Activated gamma-delta T cell (primary cell): ENCODE measurements around the gene SLC17A4.
"Not testable (repeated sequence)": the region's sequence is repeated elsewhere in the genome, so short reads cannot be mapped to it uniquely, and the experiment has no call there.

Experiments used
- DNase-seq: peaks from one replicate; lab custom pipeline; 2025; lab: John Stamatoyannopoulos, UW
- total RNA-seq, 2 donors: gene quantifications; one replicate each; lab custom pipeline; 2026; lab: John Stamatoyannopoulos, UW

The SLC17A4 gene, protein sequence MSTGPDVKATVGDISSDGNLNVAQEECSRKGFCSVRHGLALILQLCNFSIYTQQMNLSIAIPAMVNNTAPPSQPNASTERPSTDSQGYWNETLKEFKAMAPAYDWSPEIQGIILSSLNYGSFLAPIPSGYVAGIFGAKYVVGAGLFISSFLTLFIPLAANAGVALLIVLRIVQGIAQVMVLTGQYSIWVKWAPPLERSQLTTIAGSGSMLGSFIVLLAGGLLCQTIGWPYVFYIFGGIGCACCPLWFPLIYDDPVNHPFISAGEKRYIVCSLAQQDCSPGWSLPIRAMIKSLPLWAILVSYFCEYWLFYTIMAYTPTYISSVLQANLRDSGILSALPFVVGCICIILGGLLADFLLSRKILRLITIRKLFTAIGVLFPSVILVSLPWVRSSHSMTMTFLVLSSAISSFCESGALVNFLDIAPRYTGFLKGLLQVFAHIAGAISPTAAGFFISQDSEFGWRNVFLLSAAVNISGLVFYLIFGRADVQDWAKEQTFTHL
- 0 to 0.17 reads per million in 2 donors for total RNA-seq

DNA sequence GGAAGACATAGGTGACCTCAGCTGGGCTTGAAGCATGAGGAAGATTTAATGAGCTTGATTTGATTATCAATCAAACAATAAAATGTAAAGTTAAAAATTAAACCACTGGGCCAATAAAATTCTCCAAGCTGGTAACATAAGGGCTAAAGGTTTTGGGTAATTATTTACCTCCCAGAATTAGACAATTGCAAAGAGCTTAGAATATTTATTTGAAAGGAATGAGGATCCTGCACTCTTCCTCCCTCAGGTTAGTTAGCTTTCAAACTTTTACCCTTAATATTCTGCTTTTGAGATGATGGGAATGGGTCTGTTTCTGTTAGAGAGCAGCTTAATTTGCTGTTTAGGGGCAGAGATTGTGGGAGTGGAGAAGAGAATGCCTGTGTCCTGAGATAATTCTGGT is at the start of gene SLC17A4:
SLC17A4 (plus strand) TSS at position 208 of the 400 bp plus-strand sequence. CDS start 7,221 bp downstream, outside the sequence.
- DNase-seq: no peak

DNA sequence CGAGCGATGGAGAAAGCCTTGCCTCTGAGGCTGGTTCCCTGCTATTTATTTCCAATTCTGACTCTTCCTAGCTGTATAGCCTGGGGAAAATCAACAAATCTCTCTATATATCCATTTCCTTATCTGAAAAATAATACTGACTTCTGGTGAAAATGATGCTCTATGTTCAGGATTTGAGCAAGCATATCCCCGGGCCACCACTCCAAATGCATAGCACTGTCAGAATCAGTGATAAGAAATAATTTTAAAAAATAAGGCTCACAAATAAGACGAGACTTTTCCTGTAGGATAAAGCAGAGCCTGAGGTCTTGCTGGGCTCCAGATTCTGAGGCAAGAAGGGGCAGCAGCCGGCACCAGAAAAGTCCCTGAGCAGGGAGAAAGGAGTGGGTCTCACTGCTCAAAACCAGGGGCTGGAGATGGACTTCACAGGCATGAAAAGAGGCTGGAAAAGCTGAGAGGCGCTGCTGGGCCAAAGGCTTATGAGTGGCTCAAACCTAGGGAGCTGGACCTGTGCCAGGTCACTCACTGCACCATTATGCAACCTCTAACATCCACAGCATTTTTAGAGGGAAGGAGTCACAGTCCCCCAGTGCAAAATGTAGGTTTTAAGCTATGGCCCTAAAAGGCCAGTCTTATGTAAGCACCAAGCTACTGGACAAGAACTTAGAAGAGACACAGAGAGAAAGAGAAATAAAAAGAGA is 48.1 kb upstream of the SLC17A4 start:
- no peak for DNase-seq

DNA sequence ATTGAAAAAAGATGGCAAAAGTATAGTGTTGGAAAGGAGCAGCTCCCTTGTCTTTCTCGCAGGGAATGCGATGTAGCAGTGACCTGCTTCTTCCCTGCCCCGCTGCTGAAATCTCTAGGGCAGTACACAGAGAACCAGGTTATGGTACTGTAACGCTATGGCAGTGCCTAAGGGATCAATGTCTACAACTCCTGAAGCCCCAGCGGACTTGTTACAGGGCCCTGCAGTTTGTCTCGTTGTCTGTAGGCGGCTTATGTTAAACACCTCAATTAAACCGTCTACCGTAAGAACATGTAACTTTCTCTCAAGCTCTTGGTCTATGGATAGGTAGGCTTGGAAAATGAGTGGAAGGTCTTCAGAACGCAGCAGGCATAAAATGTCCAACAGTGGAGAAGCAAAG is 44.8 kb upstream of the SLC17A4 start:
- no peak for DNase-seq

DNA sequence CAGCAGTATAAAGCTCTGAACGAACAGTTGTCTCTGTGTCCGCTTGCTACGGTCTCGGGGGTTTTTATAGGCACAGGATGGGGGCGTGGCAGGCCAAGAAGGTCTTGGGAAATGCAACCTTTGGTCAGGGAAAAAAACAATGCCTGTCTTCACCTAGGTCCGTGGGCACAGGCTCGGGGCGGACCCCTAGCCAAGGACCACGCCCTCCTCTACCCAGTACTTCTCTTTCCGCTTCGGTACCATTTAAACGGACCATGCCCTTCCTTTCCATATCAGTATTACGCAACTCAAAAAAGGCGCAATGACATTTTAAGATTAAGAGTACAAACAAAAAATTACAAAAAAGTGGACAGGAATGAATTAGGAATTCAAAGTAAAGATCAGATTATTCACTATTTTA is 44.3 kb upstream of the SLC17A4 start:
- no peak for DNase-seq

DNA sequence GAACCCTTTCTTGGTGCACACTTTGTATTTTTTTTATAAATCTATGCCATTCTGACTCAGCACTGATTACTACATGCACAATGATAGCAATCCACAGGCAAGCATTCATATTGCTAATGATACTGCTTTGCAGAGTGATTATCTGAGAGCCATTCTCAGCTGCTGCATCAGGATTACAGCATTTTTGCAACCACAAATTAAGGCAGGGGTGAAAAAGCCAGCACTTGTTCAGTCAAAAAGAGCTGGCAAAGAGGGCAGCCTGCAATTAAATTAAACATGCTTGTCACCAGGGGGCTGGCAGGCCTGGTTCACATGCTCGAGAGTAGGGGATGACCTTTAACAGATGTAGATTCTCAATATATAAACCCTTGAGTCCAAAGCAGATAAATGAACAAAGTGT is 40.7 kb upstream of the SLC17A4 start:
- DNase-seq: no peak

DNA sequence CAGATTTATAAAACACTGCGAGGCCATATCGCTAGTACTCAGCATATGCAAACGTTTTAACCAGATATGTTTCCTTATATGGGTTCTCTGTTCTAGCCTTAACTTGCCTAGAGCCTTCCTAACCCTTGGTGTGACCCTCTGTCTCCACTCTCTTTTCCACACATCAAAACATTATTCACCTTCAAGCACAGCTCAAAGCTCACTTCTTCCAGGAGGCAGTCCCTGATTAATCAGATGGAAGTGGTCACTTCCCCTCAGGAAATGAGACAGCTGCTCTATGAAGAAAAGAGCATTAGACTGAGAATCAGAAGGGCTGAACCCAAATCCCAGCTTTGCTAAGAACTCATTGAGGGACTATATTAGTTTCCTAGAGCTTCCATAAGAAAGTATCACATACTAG is 39.8 kb upstream of the SLC17A4 start:
- no peak for DNase-seq

DNA sequence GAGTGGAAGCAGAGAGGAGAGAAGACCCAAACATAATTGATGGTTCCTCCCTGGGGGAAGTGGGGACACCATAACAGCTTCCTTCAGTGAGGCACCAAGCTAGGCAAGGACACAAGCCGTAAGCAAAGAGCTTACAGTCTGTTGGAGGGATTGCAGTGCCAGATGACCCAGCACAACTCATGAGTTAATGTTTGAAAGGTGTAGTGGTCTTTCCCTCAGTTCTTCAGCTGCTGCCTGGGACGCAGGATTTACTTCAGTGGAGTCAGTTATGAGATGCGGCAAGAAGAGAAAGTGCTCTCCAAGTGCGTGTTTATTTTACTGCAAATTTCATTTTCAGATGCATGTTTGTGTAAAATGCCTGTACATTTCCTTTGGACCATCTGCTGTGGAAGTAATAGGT is 38.7 kb upstream of the SLC17A4 start:
- no peak for DNase-seq

DNA sequence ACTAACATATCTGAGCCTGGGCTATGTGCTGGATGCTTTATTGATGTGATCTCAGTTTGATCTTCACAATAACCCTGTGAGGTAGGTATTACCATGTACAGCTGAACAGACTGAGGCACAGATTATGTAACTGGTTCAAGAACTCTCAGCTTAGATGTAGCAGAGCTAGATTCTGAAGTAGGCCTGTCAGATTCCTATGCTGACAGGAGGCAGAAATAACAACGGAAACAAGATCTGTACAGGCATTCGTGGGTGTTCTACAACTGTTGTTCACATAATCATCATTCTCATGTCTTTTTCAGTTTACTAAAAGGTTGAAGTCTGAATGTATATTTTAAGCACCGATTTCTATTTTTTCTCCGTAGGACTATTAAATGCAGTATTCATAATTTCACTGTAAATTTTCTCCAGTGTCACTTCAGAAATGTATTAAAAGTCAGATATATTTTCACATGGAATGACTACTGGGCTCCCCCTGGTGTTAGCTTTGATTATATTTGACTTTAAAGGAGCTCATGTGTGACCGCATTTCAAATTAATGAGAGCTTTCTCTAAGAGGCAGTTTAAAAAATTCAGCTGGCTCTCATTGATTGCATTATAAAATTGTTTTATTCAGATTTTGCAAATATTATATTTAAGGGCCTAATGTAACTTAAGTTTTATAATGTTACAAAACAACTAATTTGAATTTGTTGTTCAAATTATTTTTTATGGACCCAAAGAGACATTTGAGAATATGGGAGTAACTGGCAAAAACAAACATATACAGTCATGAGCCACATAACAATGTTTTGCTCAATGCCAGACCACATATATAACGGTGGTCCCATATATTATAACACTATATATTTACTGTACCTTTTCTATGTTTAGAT is 36.4 kb upstream of the SLC17A4 start:
- DNase-seq: no peak

DNA sequence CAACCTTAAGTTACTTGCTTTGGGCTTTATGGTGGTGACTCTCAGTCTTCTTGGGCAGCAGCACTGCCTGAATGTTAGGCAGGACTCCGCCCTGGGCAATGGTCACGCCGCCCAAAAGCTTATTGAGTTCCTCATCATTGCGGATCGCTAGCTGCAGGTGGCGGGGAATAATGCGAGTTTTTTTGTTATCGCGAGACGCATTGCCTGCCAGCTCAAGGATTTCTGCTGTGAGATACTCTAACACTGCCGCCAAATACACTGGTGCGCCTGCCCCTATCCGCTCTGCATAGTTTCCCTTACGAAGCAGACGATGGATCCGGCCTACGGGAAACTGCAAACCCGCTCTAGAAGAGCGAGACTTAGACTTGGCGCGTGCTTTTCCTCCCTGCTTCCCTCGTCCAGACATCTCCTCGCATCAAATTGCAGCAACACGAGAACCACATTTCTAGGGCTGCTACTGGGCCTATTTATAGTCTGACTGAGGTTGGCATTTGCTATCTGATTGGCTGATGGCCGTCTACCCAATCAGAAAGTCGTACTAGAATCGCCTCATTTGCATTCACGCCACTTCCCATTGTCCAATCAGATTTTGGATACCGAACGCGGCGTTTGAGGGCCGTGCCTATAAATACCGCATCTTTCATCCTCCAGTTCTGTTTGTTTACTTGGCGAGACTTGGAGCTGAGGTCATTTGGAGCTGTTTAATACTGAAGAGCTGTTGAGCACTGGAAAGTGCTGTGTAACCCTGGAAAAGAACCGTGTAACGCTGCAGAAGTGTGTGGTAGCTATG is 28.2 kb upstream of the SLC17A4 start:
- no peak for DNase-seq

DNA sequence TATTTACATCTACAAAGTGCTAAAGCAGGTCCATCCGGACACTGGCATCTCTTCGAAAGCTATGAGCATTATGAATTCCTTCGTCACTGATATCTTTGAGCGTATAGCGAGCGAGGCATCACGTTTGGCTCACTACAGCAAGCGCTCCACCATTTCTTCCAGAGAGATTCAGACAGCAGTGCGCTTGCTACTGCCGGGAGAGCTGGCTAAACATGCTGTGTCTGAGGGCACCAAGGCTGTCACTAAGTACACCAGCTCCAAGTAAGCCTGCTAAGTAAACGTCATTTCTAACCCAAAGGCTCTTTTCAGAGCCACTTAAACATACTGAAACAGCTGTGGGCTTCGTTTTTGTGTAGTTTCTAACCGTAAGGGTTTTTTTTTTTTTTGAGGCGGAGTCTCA is 27.5 kb upstream of the SLC17A4 start:
- no peak for DNase-seq

DNA sequence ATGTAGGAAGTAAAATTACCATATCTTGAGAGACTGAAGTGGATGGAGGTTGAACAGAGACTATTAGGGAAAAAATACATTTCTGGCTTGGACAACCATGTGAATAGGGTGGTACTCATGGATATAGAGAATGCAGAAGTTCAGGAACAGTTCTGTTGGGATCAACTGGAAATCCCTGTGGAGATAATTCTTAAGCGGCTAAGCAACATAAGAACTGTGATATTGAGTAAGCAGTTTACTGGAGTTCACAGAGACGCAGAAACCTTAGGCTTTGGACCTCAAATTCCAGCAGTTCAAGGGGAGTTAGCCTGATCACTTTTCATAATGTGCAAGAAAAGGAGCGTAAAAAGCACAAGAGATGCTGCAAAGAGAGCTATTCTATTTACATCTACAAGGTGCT is 23.6 kb upstream of the SLC17A4 start:
- no peak for DNase-seq

DNA sequence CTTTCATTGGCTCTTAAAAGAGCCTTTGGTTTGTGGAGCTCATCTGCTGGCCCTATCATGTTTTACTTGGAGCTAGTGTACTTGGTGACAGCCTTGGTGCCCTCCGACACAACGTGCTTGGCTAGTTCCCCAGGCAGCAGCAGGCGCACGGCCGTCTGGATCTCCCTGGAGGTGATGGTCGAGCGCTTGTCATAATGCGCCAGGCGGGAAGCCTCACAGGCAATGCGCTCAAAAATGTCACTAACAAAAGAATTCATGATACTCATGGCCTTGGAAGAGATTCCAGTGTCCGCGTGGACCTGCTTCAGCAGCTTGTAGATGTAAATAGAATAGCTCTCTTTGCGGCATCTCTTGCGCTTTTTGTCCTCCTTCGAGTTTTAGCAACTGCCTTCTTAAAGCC is 22.8 kb upstream of the SLC17A4 start:
- DNase-seq: no peak

DNA sequence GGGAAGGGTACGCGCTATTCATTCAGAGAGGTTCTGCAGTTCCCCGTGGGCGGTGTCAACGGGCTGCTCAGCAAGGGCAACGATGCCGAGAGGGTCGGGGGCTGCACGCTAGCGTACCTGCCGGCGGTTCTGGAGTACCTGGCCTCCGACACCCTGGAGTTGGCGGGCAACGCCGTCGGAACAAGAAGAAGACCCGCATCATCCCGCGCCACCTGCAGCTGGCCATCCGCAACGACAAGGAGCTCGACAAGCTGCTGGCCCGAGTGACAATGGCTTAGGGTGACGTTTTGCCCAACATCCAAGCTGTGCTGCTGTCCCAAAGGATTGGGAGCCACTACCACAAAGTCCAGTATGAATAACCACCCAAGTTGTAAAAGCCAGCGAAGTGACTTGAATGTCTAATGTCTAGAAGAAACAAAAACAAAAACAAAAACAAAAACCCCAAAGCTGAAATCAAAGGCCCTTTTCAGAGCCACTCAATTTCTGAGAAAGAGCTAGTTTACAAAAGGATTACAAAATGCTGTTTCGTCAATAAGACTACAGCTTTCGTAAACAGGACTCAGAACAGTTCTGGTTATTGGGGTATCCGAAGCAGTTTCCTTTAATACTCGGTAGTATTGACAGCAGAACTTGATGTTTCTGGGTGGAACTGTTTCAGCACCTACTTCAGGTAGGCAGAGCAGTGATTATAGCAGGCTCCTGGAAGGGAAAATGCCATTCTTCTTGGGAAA is 21.9 kb upstream of the SLC17A4 start:
- DNase-seq: no peak

DNA sequence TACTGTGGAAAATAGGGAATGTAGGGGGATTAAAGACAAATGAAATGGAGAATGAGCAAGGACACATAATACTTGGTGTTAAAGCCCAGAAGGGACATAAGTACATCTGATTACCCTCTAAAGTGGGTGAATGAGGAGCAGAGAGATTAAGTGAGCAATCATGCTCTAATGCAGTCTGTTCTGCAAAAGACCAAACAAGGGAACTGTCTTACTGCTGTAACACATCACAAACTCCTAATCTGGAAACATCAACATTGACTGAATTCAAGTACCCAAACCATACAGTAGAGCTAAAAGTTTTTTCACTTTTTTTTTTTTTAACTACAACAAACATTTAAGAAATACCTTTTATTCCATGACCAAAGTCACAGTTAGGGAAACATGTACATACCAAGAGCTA is 19.3 kb upstream of the SLC17A4 start:
- no peak for DNase-seq

DNA sequence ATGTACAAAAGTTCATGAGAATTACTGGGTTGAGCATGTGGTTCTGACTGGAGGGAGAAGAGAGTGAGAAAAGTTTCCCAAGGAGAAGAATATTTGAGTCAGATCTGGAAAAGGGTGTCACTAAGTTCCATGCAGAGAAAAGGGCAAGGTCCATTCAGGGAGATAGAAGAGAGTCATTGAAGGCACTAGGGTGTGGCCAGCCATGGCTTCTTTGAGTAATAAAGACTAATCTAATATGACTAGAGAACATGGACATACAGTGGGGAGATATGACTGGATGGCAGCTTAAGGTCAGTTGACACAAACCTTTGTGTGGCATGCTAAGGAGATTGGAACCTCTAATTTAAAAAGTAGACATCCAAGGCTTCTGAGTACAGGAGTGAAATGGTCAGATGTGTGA is 10.7 kb upstream of the SLC17A4 start:
- no peak for DNase-seq

DNA sequence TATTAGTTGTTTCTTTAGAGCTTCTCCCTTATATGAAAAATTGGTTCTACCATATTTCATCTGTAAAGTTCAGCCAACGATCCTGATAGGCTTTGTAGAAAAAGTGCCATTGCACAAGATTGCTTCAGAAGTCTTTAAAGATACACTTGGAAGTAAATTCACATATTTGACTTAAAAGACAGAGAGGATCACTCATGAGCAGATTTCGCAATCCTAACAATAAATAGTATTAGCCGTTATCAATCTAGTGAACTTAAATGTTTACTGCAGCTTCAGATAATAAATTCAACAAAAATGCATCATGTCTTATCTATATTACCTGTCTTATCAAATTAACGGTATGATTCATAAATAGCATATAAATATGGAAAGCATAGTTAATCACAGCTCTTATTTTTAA is 8.7 kb upstream of the SLC17A4 start:
- DNase-seq: no peak

DNA sequence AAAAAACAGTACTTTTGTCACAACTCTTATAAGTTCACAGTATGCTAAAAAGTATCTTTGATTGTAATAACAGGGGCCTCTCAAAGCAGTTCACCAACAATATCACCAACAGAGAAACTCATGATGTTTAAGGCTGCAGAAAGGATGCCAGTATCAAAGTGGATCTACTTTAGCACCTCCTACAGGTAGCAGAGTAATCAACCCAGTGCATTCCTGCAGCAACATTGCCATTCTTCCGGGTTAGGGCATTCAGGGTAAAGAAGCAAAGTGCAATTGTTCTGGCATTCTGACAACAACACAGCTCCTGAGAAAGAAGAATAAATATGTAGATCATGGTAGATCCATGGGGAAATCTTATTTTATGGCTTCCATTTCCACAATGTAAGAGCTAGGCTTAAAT is 7.6 kb upstream of the SLC17A4 start:
- DNase-seq: no peak

DNA sequence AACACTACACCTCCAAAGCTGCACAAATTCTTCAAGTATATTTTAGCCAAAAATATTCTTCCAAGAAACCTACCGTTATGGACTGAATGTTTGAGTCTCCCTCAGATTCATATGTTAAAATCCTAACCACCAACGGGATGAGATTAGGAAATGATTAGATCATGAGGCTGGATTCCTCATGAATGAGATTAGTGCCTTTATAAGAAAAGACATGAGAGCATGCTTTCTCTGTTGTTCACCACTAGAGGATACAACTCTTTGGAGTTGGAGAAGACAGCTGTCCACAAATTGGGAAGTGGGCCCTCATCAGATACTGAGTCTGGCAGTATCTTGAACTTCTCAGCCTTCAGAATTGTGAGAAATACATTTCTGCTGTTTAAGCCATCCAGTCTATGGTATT is 7.1 kb upstream of the SLC17A4 start:
- DNase-seq: no peak

DNA sequence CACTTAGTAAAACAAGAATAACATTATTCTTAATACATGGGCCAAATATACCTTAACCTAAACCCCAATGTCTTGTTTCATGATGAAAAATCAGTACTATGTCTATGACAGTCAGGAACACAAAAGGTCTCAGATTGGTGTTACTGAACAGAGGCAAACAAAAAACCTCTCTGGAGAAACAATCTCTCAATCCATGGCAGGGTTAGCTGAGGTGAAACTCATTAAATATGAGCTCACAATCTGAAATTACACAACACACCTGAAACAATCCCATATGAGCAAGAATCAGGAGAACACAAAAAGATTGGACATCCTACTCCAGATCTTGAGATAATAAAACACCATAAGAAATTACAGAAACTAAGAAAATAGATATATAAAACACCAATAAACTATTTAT is 6.5 kb upstream of the SLC17A4 start:
- DNase-seq: no peak

DNA sequence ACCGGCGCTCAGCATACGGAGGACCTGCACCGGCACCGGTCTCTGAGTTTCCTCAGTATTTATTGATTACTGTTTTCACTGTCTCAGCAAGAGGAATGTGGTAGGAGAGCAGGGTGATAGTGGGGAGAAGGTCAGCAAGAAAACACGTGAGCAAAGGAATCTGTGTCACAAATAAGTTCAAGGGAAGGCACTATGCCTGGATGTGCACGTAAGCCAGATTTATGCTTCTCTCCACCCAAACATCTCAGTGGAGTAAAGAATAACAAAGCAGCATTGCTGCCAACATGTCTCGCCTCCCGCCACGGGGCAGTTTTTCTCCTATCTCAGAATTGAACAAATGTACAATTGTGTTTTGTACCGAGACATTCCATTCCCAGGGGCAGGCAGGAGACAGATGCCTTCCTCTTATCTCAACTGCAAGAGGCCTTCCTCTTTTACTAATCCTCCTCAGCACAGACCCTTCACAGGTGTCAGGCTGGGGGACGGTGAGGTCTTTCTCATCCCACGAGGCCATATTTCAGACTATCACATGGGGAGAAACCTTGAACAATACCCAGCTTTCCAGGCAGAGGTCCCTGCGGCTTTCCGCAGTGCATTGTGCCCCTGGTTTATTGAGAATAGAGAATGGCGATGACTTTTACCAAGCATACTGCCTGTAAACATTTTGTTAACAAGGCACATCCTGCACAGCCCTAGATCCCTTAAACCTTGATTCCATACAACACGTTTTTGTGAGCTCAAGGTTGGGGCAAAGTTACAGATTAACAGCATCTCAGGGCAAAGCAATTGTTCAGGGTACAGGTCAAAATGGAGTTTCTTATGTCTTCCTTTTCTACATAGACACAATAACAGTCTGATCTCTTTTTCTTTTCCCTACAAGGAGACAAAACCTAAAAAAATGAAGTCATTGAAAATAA is 5.7 kb upstream of the SLC17A4 start:
- DNase-seq: not testable (repeated sequence)
